ENCODE data around the gene SNAI3.
A peak's percentile ranks its signal among the peaks of the same experiment; 100 is the strongest.

Gene SNAI3

DNA sequence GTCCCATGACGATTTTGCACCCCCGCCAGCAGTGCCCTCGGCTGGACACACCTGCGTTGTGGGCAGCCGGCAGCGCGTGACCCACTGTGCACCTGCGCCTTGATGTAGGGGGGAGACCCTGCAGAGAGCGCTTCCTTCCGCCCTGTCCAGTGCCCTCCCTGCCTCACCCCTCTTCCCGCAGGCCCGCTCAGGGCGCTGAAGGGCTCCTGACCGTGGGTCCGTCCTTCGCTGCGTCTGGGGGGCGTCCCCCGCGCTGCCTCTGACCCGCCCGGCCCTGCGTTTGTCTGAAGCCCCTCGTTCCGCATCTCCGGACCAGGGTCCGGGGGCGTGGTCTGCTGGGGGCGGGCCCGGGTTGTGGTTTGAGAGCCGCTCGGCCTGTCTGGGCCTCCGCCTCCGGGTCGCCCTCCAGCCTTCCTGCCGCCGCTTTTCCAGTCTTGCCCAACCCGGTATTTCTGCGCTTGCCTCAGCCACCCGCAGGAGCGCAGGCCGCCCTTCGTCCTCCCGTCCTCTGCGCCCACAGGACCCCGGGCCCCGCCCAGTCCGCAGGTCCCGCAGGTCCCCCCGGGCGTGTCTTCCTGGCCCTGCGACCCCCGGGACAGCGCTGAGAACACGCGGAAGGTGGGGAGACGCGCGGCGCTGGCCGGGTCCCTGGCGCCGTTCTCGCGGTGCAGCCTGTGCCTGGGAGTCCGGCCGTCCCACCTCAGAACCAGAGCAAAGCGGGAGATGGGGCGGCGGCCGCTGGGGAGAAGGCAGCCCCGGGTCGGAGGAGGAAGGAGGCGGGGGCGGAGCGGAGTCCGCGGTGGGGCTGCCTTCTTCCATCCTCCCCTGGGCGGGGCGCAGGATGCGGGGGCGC lies 51.9 kb downstream of the SNAI3 start:
- DNase-seq (ENCODE audit: low read depth): peak; percentile 46

DNA sequence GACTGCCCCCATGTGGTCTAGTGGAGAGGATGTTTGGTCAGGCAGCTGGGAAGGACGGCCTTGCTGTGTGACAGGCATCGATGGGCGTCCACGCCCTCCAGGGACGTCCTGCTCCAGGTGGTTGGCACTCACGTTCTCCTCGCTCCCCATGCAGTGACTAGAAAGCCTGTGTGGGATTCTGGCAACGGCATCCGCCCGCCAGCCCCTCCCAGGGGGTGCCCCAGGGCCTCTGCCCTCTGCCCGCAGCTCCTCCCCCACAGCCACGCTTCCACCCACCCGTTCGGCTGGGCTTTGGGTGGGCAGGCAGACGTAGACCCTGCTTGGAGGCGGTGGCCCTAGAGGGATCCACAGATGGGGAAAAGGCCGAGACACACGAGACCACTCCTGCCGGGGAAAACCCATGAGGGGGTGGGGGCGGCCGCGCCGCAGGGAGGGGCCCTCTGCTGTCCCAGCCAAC lies 52.6 kb downstream of the SNAI3 start:
- DNase-seq (ENCODE audit: low read depth): peak; percentile 53

DNA sequence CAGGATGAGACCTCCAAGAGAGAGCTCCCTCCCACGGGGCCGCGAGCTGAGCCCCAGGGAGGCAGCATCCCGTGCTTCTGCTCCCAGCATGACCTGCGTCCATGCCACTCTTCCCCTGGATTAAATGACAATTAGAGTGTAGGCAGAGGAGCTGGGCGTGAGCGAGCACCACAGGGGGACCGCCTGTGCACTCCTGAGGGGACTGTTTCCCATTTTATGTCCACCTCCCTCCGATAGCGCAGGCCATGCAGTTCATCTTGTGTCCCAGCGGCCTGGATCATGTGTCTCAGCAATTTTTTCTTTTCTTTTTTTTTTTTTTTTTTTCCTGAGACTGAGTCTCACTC lies 53.7 kb downstream of the SNAI3 start:
- no peak for DNase-seq (ENCODE audit: low read depth)

DNA sequence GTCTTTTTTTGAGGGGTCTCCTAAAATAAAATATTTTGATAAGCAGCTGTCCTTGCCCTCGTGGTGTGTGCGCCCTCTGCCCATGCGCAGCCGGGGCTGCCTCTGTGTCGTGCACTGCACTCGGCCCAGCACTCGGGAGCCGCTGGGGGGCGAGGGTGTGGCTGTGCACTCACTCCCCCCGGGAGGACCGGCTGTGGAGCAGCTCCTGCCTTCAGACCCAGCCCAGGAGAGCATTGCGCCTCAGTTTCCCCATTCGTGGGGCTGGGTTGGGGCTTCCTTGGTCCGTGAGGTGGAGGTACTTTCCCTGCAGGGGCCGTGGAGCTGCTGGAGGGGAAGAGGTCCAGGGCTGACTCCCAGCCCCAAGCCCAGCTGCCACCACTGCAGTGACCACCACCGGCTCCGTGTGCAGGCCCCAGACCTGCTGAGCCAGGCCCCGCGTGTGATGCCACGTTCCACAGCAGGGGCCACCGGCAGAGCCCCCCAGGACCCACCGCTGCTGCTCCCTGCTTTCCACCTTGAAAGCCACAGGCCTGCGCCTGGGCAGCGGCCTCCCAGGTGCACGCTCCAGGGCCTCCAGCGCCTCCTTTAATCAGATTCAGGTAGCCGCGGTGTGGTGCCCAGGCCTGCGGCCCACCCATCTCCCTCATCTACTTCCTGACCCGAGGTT lies 54.3 kb downstream of the SNAI3 start:
- no peak for DNase-seq (ENCODE audit: low read depth)

DNA sequence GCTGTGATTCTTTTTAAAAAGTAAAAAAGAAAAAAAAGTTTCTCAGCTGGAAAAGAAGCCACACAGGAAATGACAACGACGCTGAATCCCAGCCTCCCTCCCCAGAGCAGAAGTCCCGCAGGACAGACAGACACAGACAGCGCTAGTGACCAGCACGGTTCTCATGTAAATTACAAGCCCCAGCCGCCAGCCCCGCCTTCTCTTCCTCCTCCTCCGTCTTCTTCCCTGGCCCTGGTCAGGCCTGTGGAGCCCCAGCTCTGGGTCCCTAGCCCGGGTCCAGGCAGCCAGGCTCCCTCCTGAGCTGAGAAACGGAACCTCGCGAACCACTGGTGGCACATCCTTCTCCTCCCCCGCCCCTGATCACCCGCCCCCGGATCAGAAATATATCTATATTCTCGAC lies 54.9 kb downstream of the SNAI3 start:
- DNase-seq (ENCODE audit: low read depth): no peak

DNA sequence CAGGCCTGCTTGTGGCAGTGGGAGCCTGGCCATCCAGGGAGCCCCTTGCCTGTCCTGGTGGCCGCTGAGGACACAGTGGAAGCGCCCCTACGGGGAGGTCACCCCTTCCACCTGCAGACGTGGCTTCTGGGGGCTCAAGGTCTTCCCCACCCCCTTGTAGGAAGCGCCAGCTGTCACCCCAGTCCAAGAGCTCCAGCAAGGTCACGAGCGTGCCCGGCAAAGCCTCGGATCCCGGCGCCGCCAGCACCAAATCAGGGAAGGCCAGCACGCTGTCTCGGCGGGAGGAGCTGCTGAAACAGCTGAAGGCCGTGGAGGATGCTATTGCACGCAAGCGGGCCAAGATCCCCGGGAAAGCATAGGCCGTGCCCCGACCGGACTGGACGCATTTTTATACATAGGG lies 55.4 kb downstream of the SNAI3 start:
- no peak for DNase-seq (ENCODE audit: low read depth)

DNA sequence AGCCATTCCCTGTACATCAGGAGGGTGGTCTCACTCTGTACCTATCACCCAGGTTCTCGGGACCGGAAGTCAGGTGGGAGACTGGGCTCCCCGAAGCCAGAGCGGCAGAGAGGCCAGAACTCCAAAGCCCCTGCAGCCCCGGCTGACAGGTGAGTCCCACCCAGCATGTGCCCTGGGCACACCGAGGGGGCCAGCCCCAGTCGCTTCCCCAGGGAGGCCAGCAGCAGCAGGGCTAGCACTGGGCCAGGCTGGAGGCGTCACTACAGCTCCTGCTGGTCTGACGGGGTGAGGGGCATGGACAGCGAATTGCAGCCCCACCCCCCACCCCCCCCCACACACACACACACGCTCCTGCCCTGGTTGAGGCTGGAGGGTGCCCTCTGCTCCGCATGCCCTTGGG lies 55.9 kb downstream of the SNAI3 start:
- no peak for DNase-seq (ENCODE audit: low read depth)

DNA sequence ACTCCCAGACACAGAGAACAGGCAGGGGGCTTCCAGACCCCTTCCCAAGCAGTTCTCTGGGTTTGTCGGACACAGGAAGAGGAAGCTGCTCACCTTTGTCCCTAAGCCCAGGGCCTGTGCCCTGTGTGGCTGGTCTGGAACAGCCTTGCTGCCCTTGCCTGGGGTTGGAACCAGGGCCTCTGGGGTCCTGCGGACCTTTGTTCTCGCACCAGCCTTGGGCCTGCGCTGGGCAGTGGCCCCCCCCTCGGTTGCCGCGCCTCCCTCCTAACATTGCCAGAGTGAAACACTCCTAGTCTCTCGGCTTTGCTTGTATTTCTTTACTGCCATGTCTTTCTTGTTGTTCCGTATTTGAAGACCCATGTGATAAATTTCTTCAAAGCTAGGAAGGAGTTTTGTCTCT lies 56.5 kb downstream of the SNAI3 start:
- no peak for DNase-seq (ENCODE audit: low read depth)

DNA sequence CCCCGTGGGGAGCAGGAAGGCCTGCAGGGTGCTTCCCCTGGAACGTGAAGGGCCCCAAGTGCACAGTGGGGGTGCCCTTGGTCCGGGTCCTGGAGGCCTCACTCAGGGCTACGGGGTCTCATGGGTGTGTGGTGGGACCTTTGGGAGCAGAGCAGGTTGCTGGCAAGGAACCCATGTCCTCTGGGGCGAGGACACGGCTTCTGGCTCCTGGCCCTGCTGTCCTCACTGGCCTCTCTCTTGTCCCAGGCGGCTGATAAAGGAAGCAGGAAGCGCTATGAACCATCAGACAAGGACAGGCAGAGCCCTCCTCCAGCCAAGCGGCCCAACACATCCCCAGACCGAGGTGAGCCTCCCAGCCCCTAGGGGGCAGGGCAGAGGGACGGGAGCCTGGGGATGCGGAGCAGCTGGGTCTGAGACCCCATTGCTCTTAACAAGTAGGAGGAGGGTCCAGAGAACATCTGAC lies 57.8 kb downstream of the SNAI3 start:
- no peak for DNase-seq (ENCODE audit: low read depth)
